Measurements from ENCODE around the gene KDR. TPM values are rescaled to one million over a fixed set of nuclear protein-coding genes. Genes with fewer than 3 reads are reported as not detected.

The KDR gene
- total RNA-seq, 1 donor from 2014 or later, result not detected

GRCh38 chr4:55050418-55050950, 74.9 kb downstream of the KDR start:
- Mint-ChIP-seq H3K27me3 (no peaks in the 10 kb centered on the region), H3K36me3 (ENCODE audit: low read depth) (no peaks in the 10 kb centered on the region), H3K9me3 (no peaks in the 10 kb centered on the region), H3K4me3 (no peak overlapping the region), H3K27ac (no peak overlapping the region), H3K4me1 (no peaks in the 10 kb centered on the region)
- no peak for DNase-seq
- intact Hi-C loops (cut with micrococcal nuclease), result no loop called here

GRCh38 chr4:55038176-55038890, 87.1 kb downstream of the KDR start:
- Mint-ChIP-seq H3K9me3 (peaks cover 4% of the 10 kb centered on the region), H3K27ac (no peak overlapping the region), H3K27me3 (no peaks in the 10 kb centered on the region), H3K36me3 (ENCODE audit: low read depth) (no peaks in the 10 kb centered on the region), H3K4me3 (no peak overlapping the region), H3K4me1 (no peaks in the 10 kb centered on the region)
- intact Hi-C loops (cut with micrococcal nuclease), result no loop called here
- DNase-seq, result no peak

- intact Hi-C loops (cut with micrococcal nuclease), result no loop called here
- Mint-ChIP-seq H3K9me3 (peaks cover 4% of the 10 kb centered on the region), H3K4me3 (no peak overlapping the region), H3K4me1 (no peaks in the 10 kb centered on the region), H3K27ac (no peak overlapping the region), H3K27me3 (no peaks in the 10 kb centered on the region), H3K36me3 (ENCODE audit: low read depth) (no peaks in the 10 kb centered on the region)
- DNase-seq, result no peak
Observed at GRCh38 chr4:55037728-55038127, 87.7 kb downstream of the KDR start.

- intact Hi-C loops (cut with micrococcal nuclease), result no loop called here
- Mint-ChIP-seq H3K27me3 (no peaks in the 10 kb centered on the region), H3K4me1 (no peaks in the 10 kb centered on the region), H3K27ac (no peak overlapping the region), H3K9me3 (no peaks in the 10 kb centered on the region), H3K36me3 (ENCODE audit: low read depth) (no peaks in the 10 kb centered on the region), H3K4me3 (no peak overlapping the region)
- DNase-seq, result no peak
Observed at GRCh38 chr4:55036405-55036804, 89.0 kb downstream of the KDR start.

GRCh38 chr4:55035892-55036291, 89.5 kb downstream of the KDR start:
- Mint-ChIP-seq H3K4me3 (no peak overlapping the region), H3K27ac (no peak overlapping the region), H3K27me3 (no peaks in the 10 kb centered on the region), H3K9me3 (no peaks in the 10 kb centered on the region), H3K4me1 (no peaks in the 10 kb centered on the region), H3K36me3 (ENCODE audit: low read depth) (no peaks in the 10 kb centered on the region)
- intact Hi-C loops (cut with micrococcal nuclease), result no loop called here
- DNase-seq, result no peak

GRCh38 chr4:55033296-55033695, 92.1 kb downstream of the KDR start:
- no peak overlapping the region for H3K27ac Mint-ChIP-seq
- no peak for DNase-seq
- no peaks in the 10 kb centered on the region for H3K4me1 Mint-ChIP-seq
- H3K27me3 Mint-ChIP-seq, result no peaks in the 10 kb centered on the region
- H3K36me3 Mint-ChIP-seq (ENCODE audit: low read depth), result no peaks in the 10 kb centered on the region
- intact Hi-C loops (cut with micrococcal nuclease), result no loop called here
- H3K9me3 Mint-ChIP-seq, result no peaks in the 10 kb centered on the region
- H3K4me3 Mint-ChIP-seq, result no peak overlapping the region

GRCh38 chr4:55032788-55033187, 92.6 kb downstream of the KDR start:
- H3K36me3 Mint-ChIP-seq (ENCODE audit: low read depth), result no peaks in the 10 kb centered on the region
- no peaks in the 10 kb centered on the region for H3K27me3 Mint-ChIP-seq
- H3K4me1 Mint-ChIP-seq, result no peaks in the 10 kb centered on the region
- intact Hi-C loops (cut with micrococcal nuclease), result no loop called here
- H3K27ac Mint-ChIP-seq, result no peak overlapping the region
- H3K9me3 Mint-ChIP-seq, result no peaks in the 10 kb centered on the region
- DNase-seq, result no peak
- H3K4me3 Mint-ChIP-seq, result no peak overlapping the region

GRCh38 chr4:55032179-55032578, 93.2 kb downstream of the KDR start:
- no peaks in the 10 kb centered on the region for H3K36me3 Mint-ChIP-seq (ENCODE audit: low read depth)
- H3K27me3 Mint-ChIP-seq, result no peaks in the 10 kb centered on the region
- no peaks in the 10 kb centered on the region for H3K9me3 Mint-ChIP-seq
- no peak overlapping the region for H3K27ac Mint-ChIP-seq
- intact Hi-C loops (cut with micrococcal nuclease), result no loop called here
- no peaks in the 10 kb centered on the region for H3K4me1 Mint-ChIP-seq
- H3K4me3 Mint-ChIP-seq, result no peak overlapping the region
- no peak for DNase-seq

GRCh38 chr4:55031158-55031557, 94.2 kb downstream of the KDR start:
- Mint-ChIP-seq H3K27me3 (no peaks in the 10 kb centered on the region), H3K4me3 (no peak overlapping the region), H3K4me1 (no peaks in the 10 kb centered on the region), H3K9me3 (no peaks in the 10 kb centered on the region), H3K27ac (no peak overlapping the region), H3K36me3 (ENCODE audit: low read depth) (no peaks in the 10 kb centered on the region)
- intact Hi-C loops (cut with micrococcal nuclease), result no loop called here
- no peak for DNase-seq

- H3K27ac Mint-ChIP-seq, result no peak overlapping the region
- no peaks in the 10 kb centered on the region for H3K27me3 Mint-ChIP-seq
- no peaks in the 10 kb centered on the region for H3K9me3 Mint-ChIP-seq
- H3K4me1 Mint-ChIP-seq, result no peaks in the 10 kb centered on the region
- no peaks in the 10 kb centered on the region for H3K36me3 Mint-ChIP-seq (ENCODE audit: low read depth)
- DNase-seq, result no peak
- intact Hi-C loops (cut with micrococcal nuclease), result no loop called here
- H3K4me3 Mint-ChIP-seq, result no peak overlapping the region
Observed at GRCh38 chr4:55030589-55030988, 94.8 kb downstream of the KDR start.

- Mint-ChIP-seq H3K4me3 (no peak overlapping the region), H3K27ac (no peak overlapping the region), H3K9me3 (no peaks in the 10 kb centered on the region), H3K27me3 (no peaks in the 10 kb centered on the region), H3K36me3 (ENCODE audit: low read depth) (no peaks in the 10 kb centered on the region), H3K4me1 (no peaks in the 10 kb centered on the region)
- intact Hi-C loops (cut with micrococcal nuclease), result no loop called here
- DNase-seq, result no peak
Observed at GRCh38 chr4:55029821-55030503, 95.4 kb downstream of the KDR start.

- Mint-ChIP-seq H3K4me1 (no peaks in the 10 kb centered on the region), H3K27me3 (no peaks in the 10 kb centered on the region), H3K4me3 (no peak overlapping the region), H3K9me3 (no peaks in the 10 kb centered on the region), H3K36me3 (ENCODE audit: low read depth) (no peaks in the 10 kb centered on the region), H3K27ac (no peak overlapping the region)
- intact Hi-C loops (cut with micrococcal nuclease), result no loop called here
- DNase-seq, result no peak
Observed at GRCh38 chr4:55029321-55029720, 96.1 kb downstream of the KDR start.
